ENCODE measurements around the gene FAM3C. TPM values are rescaled to one million over a fixed set of nuclear protein-coding genes. Genes with fewer than 3 reads are reported as not detected.

FAM3C gene
- total and polyA plus RNA-seq, 4 donors, result 26.3 to 62.2 (median 37.6) TPM

DNA sequence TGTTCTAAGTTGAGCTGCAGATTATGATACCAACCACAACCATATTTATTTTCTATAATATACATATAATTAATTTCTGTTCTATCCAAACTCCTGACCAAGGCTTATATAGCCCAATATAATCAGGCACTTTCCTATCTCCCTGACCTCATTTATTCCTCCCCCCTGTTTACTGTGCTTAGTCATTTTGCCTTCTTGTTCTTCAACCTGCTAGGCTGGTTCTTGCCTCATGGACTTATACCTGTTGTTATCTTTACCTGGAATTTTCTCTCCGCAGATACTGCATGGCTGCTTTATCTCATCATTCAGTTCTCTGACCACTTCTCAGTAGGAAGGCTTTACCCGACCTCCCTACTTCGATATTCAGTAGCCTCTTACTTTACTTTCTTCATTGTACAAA lies 24.9 kb upstream of the FAM3C start:
- Histone ChIP-seq H3K4me1 (ENCODE audit: control insufficient read depth in 5 of 5, insufficient read depth in 5 of 5, low read length in 5 of 5) (no peaks in the 10 kb centered on the region), H3K27ac (ENCODE audit: low read depth in 1 of 2, low read length in 1 of 2) (no peak overlapping the region), H3K9me3 (ENCODE audit: control insufficient read depth in 4 of 4, insufficient read depth in 3 of 4, low read length in 3 of 4) (no peaks in the 10 kb centered on the region), H3K27me3 (ENCODE audit: control insufficient read depth in 3 of 3, insufficient read depth in 3 of 3, low read length in 2 of 3) (no peaks in the 10 kb centered on the region), H3K9ac (ENCODE audit: insufficient read depth in 1 of 2, low read length in 2 of 2) (no peak overlapping the region), H3K36me3 (ENCODE audit: control insufficient read depth in 4 of 4, insufficient read depth in 4 of 4, low read length in 4 of 4) (no peaks in the 10 kb centered on the region), H3K4me3 (no peak overlapping the region)
- ATAC-seq (ENCODE audit: insufficient read depth, low FRiP score), result no peak
- WGBS, 2 donors, result 53 to 73% methylated on average over 3 of the region's 3 CpGs
- TF ChIP-seq, protein P1, sequence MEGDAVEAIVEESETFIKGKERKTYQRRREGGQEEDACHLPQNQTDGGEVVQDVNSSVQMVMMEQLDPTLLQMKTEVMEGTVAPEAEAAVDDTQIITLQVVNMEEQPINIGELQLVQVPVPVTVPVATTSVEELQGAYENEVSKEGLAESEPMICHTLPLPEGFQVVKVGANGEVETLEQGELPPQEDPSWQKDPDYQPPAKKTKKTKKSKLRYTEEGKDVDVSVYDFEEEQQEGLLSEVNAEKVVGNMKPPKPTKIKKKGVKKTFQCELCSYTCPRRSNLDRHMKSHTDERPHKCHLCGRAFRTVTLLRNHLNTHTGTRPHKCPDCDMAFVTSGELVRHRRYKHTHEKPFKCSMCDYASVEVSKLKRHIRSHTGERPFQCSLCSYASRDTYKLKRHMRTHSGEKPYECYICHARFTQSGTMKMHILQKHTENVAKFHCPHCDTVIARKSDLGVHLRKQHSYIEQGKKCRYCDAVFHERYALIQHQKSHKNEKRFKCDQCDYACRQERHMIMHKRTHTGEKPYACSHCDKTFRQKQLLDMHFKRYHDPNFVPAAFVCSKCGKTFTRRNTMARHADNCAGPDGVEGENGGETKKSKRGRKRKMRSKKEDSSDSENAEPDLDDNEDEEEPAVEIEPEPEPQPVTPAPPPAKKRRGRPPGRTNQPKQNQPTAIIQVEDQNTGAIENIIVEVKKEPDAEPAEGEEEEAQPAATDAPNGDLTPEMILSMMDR (IDR thresholded peaks at IDR 0.05; ENCODE audit: control extremely low read depth, extremely low read depth), result no peak
- DNase-seq, result no peak

GRCh38 chr7:121419201-121420148 lies 23.4 kb upstream of the FAM3C start:
- no peak overlapping the region for H3K4me3 ChIP-seq
- 80 to 81% methylated on average over 6 of the region's 6 CpGs for WGBS, 2 donors
- H3K4me1 ChIP-seq (ENCODE audit: control insufficient read depth in 5 of 5, insufficient read depth in 5 of 5, low read length in 5 of 5), result no peaks in the 10 kb centered on the region
- DNase-seq, result no peak
- H3K9me3 ChIP-seq (ENCODE audit: control insufficient read depth in 4 of 4, insufficient read depth in 3 of 4, low read length in 3 of 4), result no peaks in the 10 kb centered on the region
- H3K36me3 ChIP-seq (ENCODE audit: control insufficient read depth in 4 of 4, insufficient read depth in 4 of 4, low read length in 4 of 4), result no peaks in the 10 kb centered on the region
- no peak overlapping the region for H3K27ac ChIP-seq (ENCODE audit: low read depth in 1 of 2, low read length in 1 of 2)
- ATAC-seq (ENCODE audit: insufficient read depth, low FRiP score), result no peak
- H3K27me3 ChIP-seq (ENCODE audit: control insufficient read depth in 3 of 3, insufficient read depth in 3 of 3, low read length in 2 of 3), result no peaks in the 10 kb centered on the region
- TF ChIP-seq, protein P1 (IDR thresholded peaks at IDR 0.05; ENCODE audit: control extremely low read depth, extremely low read depth), result no peak
- H3K9ac ChIP-seq (ENCODE audit: insufficient read depth in 1 of 2, low read length in 2 of 2), result no peak overlapping the region

DNA sequence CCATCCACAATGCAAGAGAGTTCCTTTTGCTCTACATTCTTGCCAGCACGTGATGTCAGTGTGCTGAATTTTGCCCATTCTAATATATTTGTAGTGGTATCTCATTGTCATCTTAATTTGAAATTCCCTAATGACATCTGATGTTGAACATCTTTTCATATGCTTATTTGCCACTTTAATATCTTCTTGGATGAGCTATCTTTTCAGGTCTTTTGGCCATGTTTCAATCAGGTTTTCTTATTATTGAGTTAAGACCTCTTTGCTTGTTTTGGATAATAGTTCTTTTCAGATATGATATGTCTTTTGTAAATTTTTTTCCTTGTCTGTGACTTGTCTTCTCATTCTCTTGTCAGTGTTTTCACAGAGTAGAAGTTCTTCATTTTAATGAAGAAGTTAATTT lies 20.4 kb upstream of the FAM3C start:
- WGBS, 2 donors, result 77 to 91% methylated on average over 1 of the region's 1 CpG
- TF ChIP-seq, protein P1 (IDR thresholded peaks at IDR 0.05; ENCODE audit: control extremely low read depth, extremely low read depth), result no peak
- H3K27me3 ChIP-seq (ENCODE audit: control insufficient read depth in 3 of 3, insufficient read depth in 3 of 3, low read length in 2 of 3), result no peaks in the 10 kb centered on the region

More for the DNA sequence above, 20.4 kb upstream of the FAM3C start:
- Histone ChIP-seq H3K27ac (ENCODE audit: low read depth in 1 of 2, low read length in 1 of 2) (no peak overlapping the region), H3K9me3 (ENCODE audit: control insufficient read depth in 4 of 4, insufficient read depth in 3 of 4, low read length in 3 of 4) (no peaks in the 10 kb centered on the region), H3K4me1 (ENCODE audit: control insufficient read depth in 5 of 5, insufficient read depth in 5 of 5, low read length in 5 of 5) (no peaks in the 10 kb centered on the region), H3K9ac (ENCODE audit: insufficient read depth in 1 of 2, low read length in 2 of 2) (no peak overlapping the region), H3K36me3 (ENCODE audit: control insufficient read depth in 4 of 4, insufficient read depth in 4 of 4, low read length in 4 of 4) (no peaks in the 10 kb centered on the region), H3K4me3 (no peak overlapping the region)
- ATAC-seq (ENCODE audit: insufficient read depth, low FRiP score), result no peak
- DNase-seq, result no peak

All from lung (tissue), 12 donors.